ENCODE measurements around the gene SNX33.
"Not testable (repeated sequence)": the region's sequence is repeated elsewhere in the genome, so short reads cannot be mapped to it uniquely, and the experiment has no call there.

The SNX33 gene

DNA sequence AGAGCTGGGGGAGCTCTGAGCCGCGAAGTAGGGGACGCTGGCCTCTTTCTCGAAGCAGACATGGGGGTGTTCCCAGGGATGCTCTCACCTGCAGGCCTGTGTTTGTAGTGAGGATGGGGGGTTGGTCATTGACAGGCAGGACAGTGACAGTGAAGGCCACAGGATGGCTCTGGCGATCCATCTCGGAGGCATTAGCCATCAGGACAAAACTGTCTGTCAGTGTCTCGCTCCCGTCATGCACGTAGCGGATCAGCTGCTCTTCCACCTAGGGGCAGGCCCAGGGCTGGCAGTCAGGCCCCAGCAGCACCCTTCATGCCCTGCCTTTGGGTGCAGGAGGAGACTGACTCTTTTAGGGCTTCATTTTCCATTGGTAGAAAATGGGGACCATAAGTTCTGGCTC, 36.9 kb downstream of the SNX33 start:
- DNase-seq: no peak

DNA sequence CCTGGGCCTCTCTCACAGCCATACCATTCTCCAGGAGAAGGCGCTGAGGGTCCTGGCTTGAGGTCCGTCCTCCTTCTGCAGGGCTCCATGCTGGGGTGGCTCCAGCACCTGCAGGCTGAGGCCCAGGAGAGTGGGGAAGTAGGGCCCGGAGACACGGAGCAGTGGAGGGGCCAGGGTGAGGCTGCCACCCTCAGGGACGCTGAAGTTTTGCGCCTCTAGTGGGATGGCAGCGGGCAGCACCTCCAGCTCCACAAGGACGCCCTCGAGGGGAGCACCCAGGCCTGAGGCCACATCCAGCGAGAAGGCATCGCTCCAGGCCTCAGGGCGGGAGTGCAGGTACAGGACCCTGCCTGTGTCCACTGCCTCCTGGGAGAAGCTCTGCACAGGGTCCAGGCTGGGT, 37.5 kb downstream of the SNX33 start:
- DNase-seq: no peak

DNA sequence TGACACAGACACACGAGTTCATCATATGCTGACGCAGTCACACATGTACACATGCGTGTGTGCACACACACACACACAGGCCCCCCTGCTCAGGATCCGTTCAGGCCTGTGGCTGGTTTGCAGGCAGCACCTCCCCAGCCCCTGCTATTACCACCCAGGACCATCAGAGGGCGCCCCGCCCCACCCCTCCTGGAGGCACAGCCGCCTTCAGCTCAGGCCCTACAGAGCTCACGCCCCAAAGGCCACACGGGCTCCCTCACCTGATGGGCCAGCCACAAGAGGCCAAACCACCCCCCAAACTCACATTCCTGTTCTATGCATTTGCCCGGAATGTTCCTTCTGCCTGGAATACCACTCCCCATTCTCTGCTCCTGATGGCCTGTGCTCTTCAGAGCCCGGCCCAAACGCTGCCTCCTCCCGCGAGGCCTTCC, 38.5 kb downstream of the SNX33 start:
- peak; percentile 78 for DNase-seq

DNA sequence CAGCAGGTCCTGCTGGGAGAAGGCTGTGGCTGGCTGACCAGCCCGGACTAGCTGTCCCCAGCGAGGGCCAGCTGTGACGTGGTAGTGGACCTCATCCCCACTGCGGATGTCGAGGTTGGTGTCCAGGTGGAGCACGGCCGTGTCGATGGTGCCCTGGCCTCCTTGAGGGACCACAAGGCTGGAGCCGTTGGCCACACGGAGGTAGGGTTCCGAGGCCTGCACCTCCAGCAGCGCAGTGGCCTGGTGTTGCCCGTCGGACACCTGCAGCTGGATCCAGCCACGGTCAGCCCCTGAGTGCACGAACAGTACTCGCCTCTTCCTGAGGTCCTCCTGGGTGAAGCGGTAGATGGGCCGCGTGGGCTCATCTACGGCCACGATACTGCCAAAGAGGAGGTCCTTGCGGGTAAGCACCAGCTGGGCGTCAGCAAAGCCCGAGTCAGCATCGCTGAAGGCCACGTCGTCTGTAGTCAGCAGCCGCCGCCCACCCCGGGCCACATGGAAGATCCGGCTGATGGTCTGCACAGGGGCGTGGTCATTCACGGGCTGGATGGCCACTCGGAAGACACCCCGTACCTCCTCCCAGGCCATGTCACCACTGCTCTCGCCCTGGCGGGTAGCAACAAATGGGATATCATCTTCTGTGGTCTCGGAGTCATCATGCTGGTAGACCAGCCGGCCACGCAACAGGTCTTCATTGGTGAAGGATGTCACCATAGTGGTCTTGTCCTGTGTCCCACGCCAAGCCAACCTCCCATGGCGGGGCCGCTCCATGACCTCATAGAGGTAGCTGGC, 40.0 kb downstream of the SNX33 start:
- no peak for DNase-seq

DNA sequence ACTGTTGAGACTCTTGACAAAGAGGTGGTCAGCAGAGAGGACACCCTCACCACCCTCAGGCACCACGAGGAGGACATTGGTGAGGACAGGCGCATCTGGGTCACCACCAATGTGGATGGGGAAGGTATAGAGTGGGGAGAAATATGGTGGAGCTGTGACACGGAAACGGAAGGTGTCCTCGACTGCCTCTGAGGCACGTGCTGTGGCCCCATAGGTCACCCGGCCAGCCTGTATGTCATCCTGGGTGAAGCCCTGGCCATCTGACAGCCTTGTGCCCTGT, 40.5 kb downstream of the SNX33 start:
- no peak for DNase-seq

DNA sequence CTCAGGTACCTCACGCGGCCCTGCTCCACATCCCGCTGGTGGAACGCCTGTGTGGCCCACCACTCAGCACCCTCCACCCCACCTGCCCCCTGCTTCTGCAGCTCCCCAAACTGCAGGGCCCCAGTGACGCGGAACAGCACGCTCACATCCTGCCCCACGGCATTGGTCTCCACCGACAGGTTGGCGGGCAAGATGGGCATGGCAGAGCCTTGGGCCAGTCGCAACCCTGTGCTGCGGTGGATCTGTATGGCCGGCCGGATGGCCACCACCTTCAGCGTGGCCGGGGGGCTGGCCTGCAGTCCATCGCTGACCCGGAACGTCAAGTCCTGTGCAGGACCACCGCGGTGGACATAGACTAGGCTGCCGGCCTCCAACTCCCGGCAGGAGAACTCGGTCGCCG, 41.1 kb downstream of the SNX33 start:
- DNase-seq: no peak

DNA sequence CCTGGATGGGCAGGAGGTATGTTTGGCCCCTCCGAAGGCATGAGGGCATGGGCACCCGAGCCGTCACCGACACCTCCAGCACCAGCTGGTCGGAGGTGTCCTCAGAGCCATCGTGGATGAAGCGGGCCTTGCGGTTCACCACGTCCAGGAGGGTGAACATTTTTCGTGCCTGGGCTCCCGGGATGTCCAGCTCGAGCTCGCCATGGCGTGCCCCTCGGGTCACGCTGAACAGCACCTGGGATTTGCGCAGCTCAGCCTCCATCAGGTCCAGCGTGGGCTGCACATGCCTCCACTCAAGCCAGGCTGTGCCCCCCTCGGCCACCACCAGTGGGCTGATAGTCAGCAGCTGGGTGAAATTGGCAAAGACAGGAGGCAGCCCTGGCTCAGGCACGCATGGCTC, 41.7 kb downstream of the SNX33 start:
- DNase-seq: not testable (repeated sequence)

DNA sequence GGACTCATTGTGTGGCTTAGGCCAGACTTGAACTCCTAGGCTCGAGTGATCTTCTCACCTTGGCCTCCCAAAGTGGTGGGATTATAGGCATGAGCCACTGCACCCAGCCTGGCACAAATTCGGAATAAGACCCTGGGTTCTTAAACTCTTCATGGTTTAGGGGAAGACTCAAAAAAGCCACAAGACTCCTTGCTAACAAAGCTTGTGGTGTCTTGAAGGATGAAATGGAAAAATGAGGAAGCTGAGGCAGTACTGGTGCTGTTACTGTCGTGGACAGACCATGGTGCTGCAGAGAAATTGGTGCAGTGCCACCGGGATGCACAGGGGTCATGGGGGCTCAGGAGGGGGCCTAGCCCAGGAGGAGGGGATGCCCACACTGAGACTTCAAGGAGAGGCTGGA, 44.6 kb downstream of the SNX33 start:
- DNase-seq: not testable (repeated sequence)

DNA sequence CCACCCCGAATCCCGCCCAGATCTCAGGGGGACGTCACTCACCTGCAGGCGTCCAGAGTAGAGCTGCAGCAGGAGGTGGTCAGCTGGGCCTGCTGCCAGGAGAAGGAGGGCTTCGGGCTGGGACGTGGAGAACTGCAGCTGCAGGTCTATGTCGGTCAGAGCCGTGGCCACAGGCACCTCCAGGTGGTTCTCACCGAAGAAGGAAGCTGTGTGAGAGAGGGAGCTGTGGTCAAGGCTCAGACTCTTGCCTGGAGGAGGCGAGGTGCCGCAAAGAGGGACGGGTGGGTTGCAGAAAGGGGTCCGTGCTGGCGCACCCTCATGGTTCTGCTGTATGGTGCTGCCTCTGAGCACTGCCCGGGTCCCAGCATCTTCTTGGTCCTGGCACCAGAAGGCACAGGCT, 45.3 kb downstream of the SNX33 start:
- not testable (repeated sequence) for DNase-seq

DNA sequence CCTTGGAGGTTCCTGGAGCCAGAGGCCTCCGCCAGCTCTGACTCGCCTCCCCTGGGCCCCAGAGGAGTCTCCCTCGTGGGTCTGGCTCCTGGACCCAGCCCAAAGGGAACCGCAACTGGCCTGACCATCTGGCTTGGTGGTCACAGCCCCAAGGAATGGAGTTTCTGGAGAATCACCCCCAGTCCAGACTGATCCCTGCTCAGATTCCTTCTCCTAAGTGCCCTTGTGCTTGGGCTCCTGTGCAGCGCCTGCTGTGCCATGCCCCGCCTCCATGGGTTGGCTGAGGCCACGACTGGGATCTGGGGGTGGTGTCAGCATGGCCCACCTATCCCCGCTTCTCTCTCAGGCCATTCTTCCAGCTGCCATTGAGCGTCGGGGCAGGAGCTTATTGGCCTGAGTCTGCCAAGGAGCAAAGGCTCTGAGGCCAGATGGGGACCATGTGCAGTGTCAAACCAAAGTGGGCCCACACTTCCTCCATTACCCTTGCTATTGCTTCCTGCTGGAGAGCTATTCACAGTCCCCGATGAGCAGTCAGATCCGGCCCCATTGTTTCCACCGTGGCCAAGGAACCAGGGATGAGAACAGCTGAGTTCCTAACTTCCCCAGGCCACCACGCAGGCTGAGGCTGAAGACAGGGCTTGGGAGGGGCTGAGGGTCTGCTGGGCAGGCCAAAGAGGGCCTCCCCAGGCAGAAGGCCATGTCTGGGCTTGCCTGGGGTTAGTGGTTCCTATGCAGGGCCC, 46.0 kb downstream of the SNX33 start:
- DNase-seq: no peak

DNA sequence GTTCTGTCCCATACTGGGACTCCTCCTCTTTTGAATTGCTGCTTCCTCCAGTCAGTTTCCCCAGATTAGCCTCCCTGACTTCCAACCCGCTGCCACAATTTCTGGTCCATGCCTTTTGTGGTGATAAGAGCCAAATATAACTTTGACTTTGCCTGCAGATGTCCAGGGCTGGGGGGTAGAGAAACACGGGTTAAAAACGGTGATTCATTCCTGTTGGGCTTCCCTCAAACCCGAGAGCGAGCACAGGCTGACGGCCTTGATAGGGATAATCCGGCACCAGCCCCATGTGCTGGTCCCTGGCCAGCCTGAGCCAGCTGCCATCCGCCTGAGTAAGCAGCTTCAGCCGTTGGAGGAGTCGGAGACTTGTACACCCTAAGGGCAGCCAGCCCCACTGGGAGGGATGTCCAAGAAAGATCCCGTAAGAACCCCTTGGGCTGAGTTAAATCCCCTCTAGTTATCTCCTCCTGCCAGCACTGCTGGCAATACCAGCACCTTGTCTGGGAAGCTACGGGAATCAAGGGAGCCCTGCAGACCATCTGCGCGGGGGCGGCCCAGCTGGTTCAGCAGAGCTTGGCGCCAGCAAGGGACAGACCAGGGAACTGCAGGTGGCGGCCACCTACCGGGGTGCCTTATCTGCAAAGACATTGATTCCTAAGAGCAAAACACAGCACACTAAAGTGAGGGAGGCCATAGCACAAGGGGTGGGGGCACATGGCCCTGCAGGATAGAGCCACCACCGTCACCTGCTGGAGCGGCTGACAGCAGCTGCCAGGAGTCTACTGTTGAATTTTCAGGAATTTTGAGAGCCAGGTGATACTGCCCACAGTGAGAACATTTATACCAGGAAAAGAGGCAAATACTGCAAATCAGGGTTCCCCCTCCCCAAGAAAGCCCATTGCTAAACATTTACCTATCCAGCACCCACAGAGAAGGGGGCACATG, 46.8 kb downstream of the SNX33 start:
- DNase-seq: no peak

DNA sequence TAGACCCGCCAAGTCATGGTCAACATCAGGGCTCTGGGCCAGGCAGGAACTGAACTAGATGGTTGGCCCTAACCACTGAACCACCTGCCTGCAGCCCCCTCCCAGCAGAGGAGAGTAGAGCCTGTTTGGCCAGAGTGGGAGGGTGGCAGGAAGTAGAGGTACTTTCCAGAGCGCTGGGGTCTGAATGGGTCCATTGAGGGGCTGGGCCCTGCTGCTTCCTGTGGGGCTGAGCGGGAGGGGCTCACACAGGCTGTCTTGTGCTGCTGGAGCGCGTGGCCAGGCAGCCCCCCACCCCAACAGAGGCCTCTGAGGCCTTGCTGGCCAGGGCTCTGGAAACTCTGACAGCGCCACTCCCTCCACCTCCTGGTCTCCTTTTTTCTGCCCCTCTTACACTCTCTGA, 47.5 kb downstream of the SNX33 start:
- no peak for DNase-seq

DNA sequence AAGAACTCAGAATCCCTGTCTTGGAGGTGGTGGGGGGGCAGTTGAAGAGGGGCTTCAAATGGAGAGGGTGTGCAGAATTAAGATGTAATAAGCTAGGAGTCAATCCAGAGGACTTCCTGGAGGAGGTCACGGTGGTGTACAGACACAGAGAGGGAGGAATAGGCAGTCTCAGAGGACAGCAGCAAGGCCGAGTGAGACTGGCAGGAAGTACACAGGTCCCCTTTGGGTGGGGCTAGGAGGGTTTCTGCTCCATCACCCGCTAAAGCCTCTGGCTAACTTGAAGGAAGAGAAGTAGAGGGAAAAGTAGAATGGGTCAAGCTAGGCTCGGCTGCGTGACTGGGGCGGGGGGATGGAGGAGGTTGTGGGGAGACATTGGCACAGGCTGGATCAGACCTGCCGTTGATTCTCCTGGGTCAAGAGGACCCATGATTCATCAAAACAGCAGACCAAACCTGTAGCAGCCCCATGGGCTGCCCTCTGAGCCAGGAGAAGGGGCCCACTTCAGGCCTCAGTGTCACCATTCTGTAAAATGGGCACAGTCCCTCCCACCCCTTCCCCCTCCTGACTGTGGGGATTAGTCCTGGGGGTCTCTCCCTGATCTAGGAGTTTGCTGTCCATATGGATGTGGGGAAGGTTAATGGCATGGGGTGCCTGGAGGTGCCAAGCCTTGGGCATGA, 48.1 kb downstream of the SNX33 start:
- no peak for DNase-seq

DNA sequence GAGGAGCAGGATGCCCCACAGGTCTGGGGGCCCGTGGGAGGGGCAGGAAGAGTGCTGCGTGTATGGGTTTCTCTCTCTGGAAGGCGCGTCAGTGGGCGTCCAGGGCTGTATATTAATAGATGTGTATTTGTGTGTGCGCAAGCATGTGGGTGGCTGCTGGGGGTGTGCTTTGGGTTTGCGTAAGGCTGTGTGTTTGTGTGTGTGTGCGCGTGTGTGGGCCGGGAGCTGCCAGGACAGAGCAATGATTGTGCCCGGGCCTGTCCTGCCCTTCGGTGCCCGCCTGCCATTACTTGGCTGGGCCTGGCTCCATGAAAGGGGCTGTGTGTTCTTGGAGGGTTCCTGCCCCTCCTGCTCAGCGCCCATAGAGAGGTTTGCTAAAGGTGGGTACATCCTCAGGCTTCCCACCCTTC, 48.6 kb downstream of the SNX33 start:
- no peak for DNase-seq

DNA sequence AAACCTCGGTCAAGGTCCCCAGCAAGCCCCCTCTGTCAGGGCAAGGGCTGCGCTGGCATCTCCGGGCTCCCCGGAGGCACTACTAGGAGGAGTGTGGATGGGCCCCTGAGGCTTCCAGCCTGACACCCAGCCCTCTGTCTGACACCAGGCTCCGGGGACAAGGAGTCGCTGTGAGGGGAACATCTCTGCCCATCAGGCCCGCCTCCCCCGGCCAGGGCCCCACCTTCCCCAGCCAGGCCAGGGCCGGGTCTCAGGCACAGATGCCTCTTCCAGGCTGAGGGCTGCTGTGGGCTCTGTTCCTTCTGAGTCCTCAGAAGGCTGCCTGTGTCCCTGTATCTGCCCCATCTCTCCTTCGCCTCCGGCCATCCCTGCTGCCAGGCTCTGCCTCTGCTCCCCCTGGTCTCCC, 49.1 kb downstream of the SNX33 start:
- no peak for DNase-seq

DNA sequence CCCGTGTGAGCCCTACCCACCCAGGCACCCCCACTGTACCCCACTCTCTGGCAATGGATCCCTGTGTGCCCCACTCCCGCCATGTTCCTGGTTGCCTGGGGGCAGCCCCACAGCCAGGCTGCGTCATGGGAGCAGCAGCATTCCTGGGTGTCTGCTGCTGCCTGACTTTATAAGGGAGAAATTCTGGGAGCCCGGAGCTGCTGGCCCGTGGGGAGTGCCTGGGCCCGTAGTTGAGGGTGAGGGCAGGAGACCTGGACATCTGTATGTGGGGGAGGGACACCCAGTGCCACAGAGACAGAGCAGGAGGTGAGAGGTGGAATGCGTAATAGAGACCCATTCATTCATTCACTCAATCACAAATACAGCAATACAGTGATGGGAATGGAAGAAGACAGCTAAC, 49.8 kb downstream of the SNX33 start:
- DNase-seq: no peak

DNA sequence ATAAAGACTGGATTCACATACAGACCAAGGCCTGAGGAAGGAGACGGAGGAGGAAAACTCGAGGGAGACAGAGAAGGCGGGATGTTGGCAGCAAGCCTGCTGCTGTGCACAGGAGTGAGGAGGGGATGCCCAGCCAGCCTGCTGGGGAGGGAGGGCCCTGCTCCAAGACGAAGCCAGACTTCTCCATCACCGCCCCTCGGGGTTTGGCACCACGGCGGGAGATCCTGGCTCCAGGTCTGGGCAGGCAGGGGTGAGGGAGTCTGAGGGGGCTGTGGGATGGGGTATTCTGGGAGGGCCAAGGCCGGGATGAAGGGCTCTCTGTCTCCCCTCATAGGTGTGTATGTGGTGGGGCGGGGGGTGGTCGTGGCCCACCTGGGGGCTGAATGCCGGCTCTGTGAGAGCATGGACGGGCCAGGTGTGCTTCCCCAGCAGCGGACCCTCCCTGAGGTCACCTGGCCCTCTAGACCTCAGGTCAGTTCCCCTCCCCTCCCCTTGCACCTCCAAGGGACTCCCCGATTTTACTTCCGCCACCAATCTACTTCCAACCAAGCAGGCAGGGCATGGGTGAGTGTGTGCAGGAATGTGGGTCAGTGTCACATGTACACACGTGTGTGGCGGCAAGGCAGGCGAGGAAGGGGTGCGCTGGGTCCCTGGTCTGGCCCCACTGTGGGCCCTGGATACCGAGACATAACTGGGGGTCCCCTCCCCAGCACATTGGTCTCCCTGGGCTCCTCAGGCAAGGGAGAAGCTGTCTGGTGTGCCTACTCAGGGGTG, 50.4 kb downstream of the SNX33 start:
- DNase-seq: not testable (repeated sequence)

DNA sequence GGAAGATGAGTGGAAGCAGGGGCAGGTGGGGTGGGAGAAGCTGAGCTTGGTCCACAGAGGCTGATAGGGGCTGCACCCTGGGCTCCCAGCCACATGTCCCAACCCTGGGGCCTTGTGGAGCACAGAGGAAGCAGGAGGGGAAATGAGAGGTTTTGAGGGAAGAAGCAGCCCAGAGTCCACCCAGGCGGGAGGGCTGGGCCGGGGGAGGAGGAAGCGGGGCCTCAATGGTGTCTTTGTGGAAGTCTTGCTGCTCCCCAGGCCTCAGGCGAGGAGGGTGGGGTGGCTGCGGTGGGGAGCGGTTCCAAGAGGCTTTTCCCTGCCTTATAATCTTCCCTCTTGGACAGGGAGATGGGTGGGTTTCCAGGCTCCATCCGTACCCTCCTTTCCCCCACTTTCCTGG, 51.8 kb downstream of the SNX33 start:
- not testable (repeated sequence) for DNase-seq

DNA sequence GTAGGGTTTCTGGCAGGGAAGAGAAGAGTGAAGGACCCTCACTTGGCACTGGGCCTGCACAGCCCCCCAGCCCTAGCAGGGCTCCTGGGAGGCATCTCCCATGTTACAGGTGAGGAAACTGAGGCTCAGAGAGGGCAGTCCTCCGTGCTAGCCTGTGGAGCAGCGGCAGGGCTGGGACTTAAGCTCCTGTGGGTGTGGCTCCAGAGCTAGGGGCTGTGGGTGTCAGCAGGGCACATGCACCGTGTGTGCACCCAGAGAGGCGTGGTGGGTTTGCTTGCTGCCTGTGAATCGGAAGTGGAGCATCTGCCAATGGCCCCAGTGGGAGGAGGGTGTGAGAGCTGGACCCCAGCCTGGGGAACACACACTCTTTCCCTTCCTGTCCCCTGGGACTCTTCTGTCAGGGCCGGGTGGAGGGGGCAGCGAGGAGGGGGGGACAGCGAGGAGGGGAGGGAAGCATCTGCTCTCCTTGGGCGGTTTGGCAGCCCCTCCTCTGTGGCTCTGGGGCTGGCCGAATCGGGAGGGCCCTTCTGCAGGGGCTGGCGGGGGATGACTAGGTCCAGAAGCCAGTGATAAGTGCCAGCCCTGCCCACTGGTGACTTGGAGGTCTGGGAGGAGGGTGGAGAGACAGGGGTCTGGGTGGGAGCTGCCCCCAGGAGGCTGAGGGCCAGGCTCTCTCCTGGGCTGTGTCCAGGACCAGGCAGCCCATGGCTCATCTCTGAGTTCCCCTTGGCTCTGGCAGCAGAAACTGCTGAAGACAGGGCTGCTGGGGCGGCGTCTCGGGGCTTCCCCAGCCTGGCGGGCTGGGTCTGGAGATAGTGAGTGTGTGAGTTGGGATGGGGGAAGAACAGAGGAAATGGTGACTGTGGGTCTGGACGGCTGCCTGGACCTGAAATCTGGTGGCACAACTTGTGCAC, 52.5 kb downstream of the SNX33 start:
- not testable (repeated sequence) for DNase-seq

DNA sequence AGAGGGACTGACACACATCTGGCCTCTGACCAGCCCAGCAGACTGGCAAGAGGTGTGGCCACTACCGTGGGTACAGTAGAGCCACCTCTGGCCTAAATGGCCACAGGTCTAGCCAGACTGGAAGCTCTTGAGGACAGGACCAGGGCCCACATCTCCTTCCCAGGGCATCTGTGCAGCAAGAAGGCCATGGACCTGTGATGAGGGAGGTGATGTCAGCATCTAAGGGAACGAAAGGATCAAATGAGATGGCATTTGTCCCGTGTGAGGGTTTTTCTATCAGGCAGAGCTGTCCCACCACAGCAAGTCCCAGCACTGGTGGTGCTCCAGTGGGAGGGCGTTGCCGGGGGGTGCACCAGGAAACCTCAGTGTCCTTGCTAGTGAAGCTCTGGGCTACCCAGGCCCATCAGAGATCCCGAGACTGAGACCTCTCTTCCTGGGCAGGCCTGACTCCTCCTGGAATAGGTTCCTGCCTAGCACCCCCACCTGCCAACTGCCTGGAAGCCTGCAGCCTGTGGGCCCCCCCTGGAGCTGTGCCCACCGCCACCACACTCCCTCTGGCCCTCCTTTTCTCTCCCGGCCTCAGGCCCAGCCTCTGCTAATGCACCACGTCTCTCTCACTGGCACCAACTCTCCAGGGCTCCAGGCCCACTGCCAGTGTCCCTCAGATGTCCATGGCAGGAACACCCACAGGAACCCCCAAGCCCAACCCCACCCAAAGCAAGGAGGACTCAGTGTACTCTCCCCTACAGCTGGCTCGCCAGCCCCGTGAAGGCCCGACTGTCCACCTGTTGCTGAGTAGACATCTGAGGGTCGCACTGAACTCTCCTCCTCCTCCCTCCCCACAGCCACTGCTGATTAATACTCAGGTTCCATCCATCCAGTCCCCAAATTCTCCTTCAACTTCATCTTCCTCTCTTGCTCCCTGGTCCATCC, 53.6 kb downstream of the SNX33 start:
- DNase-seq: not testable (repeated sequence)

Data from activated naive CD4-positive, alpha-beta T cell treated with anti-CD3 and anti-CD28 coated beads, Interleukin-2, amount 50 U/mL, for 16 hours (primary cell).